ENCODE results near the gene PDX1. TPM values are rescaled to one million over a fixed set of nuclear protein-coding genes. Genes with fewer than 3 reads are reported as not detected.

Gene PDX1
- total and polyA plus RNA-seq, 10 donors = not detected

DNA sequence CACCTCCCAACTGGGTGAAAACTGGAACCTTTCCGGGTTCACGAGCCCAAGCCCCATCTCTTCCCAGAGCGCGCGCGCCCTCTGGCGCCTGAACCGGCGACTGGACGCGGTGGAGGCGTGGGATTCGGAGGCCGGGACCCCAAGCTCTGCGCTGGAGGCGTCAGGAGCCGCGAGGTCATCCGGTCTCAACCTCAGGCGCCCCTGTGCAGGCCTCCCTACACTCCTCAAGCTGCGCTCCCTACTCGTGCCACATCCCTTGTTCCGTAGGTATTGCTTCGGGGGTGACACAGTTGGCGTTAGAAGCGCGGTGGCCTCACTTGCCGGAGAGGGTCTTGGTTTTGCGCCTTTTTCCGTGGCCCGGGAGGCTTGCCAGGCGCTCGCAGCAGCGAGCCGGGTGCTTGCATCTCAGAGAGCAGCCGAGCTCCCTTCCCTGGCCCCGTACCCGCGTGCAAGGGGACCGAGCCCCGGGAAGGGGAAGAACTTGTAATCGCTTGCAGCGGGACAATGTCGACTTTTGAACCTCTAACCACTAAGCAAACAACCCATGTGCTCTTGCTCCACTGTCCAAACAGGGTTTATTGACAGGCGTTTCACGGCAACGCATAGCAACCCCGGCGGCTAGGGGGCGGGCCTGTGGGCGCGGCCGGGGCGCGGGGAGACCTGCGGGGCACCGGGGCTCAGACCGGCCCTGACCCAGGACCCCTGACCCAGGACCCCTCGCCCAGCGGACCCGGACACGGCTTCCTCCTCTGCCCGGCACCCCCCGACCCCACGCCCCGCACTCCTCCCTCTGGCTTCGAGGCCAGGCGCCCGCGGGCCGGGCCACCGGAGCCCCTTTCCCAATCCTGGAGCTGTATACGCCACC lies 40.8 kb downstream of the PDX1 start:
- peaks cover 14 to 26% (median 17%) of the 10 kb centered on the region in 6 donors for H3K4me1 ChIP-seq
- intact Hi-C loops (cut with DNase I; ENCODE audit: low total_unique reads) = no loop called here
- H3K9me3 ChIP-seq = no peaks in the 10 kb centered on the region
- WGBS, 5 donors = 1 to 2% (median 2%) methylated on average over 31 to 73 of the region's 73 CpGs
- H3K36me3 ChIP-seq = no peaks in the 10 kb centered on the region
- DNase-seq = peak; percentile 76
- TF ChIP-seq, protein P1, sequence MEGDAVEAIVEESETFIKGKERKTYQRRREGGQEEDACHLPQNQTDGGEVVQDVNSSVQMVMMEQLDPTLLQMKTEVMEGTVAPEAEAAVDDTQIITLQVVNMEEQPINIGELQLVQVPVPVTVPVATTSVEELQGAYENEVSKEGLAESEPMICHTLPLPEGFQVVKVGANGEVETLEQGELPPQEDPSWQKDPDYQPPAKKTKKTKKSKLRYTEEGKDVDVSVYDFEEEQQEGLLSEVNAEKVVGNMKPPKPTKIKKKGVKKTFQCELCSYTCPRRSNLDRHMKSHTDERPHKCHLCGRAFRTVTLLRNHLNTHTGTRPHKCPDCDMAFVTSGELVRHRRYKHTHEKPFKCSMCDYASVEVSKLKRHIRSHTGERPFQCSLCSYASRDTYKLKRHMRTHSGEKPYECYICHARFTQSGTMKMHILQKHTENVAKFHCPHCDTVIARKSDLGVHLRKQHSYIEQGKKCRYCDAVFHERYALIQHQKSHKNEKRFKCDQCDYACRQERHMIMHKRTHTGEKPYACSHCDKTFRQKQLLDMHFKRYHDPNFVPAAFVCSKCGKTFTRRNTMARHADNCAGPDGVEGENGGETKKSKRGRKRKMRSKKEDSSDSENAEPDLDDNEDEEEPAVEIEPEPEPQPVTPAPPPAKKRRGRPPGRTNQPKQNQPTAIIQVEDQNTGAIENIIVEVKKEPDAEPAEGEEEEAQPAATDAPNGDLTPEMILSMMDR (IDR thresholded peaks at IDR 0.05 in 8 of 11, conservative IDR thresholded peaks at IDR 0.05 in 3 of 11) = peak in 8 of 11 experiments; percentile 7 to 43 (median 34)
- TF ChIP-seq POLR2AphosphoS5 (IDR thresholded peaks at IDR 0.05) (peak in 1 of 3 donors; percentile 14), POLR2A (IDR thresholded peaks at IDR 0.05) (no peak)
- H3K4me3 ChIP-seq = peak overlapping the region; percentile 1 to 67 (median 28)
- H3K27me3 ChIP-seq (replicated peaks in 1 of 7) = peaks cover 3 to 100% (median 92%) of the 10 kb centered on the region in 7 donors
- no peak overlapping the region for H3K27ac ChIP-seq

DNA sequence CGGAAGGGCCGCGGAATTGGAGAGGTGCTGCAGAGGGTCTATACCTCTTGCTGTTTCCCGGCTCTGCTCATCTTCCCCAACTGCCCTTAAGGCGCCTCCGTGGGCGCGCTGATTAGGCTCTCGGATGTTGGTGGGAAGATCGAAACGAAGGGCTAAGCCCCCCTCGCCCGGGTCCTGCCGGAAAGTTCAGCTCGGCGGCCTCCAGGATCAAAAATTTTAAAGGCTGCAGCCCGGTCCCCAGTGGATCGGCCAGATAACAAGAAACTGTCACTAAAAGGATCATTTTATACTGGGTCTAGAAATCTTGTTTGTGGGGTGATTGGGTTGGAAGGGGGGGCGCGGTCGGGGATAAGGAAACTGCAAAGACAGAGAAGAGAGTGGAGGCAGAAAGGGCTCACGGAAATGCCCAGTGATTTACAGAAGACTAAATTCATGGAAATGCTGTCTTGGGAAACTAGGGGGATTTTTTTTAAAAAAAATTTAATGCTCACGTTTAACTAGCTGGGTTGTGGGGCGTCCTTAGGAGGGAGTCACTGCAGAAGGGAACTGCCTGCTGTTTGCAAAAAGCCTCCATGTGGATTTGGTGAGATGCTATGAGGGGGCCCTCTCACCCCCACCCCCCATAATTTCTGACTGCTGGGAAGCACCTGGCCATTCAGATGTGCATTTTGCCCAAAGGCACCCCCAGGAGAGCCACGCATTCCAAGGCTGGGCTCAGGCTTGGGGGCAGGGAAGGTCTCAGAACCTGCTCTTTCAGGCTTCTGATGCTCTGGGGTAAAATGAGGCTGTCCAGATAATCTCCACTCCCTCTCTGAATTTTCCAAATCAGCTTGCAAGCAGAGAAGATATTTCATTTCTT lies 41.7 kb downstream of the PDX1 start:
- DNase-seq = no peak
- Histone ChIP-seq H3K27ac (no peak overlapping the region), H3K36me3 (no peaks in the 10 kb centered on the region), H3K9me3 (no peaks in the 10 kb centered on the region), H3K4me3 (peak overlapping the region; percentile 1 to 67 (median 28)), H3K27me3 (replicated peaks in 1 of 7) (peaks cover 3 to 100% (median 92%) of the 10 kb centered on the region in 7 donors), H3K4me1 (peaks cover 14 to 33% (median 20%) of the 10 kb centered on the region in 6 donors)
- intact Hi-C loops (cut with DNase I; ENCODE audit: low total_unique reads) = no loop called here
- 7 to 12% (median 8%) methylated on average over 22 to 25 of the region's 25 CpGs for WGBS, 5 donors
- no peak for TF ChIP-seq POLR2A (IDR thresholded peaks at IDR 0.05)
- TF ChIP-seq, protein P1 (IDR thresholded peaks at IDR 0.05 in 8 of 11, conservative IDR thresholded peaks at IDR 0.05 in 3 of 11) = no peak
- TF ChIP-seq POLR2AphosphoS5 (IDR thresholded peaks at IDR 0.05) = no peak

DNA sequence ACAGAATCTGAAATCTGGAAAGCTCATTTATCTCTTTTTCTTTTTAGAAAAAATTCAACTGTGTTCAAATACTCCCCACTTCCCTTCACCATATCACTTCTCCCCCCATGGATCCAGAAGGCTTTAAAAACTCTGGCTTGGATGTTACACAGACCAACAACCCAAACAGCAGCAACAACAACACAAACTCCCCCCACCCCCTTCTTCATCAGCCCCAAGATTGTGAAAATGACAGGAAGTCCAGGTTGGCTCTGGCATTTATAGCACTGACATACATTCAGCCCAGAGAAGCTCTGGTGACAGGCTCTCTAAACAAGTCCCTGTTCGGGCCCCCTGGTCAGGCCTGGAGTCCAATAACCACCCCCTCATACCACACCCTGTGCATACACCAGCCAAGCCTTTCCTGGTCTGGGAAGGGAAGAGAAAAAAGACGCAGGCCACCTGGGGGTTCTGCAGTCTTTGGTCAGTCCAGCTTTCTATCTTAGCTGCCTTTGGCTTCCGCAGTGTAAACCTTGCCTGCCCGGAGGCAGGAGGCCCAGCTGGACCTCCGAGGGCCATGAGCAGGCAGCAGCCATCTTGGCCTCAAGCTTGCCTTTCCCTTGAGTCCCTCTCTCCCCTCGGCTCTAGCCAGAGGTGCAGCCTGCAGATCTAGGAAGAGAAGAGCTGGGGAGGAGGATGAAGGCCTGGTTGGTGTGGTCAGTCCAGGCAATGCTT lies 42.5 kb downstream of the PDX1 start:
- no peak overlapping the region for H3K4me3 ChIP-seq
- 39 to 57% (median 48%) methylated on average over 6 of the region's 6 CpGs for WGBS, 5 donors
- intact Hi-C loops (cut with DNase I; ENCODE audit: low total_unique reads) = no loop called here
- H3K27me3 ChIP-seq (replicated peaks in 1 of 7) = peaks cover 4 to 100% (median 92%) of the 10 kb centered on the region in 7 donors
- no peaks in the 10 kb centered on the region for H3K9me3 ChIP-seq
- no peaks in the 10 kb centered on the region for H3K36me3 ChIP-seq
- peaks cover 14 to 41% (median 29%) of the 10 kb centered on the region in 6 donors for H3K4me1 ChIP-seq
- TF ChIP-seq POLR2AphosphoS5 (IDR thresholded peaks at IDR 0.05) (no peak), POLR2A (IDR thresholded peaks at IDR 0.05) (no peak)
- TF ChIP-seq, protein P1 (IDR thresholded peaks at IDR 0.05 in 8 of 11, conservative IDR thresholded peaks at IDR 0.05 in 3 of 11) = no peak
- DNase-seq = no peak
- H3K27ac ChIP-seq = no peak overlapping the region

Data from spleen (tissue), 11 donors.